NCI-H1436 treated with DMSO at 0.1 percent for 48 hours (cell line): ENCODE data around the gene ZNF595.
"Not testable (repeated sequence)": the region's sequence is repeated elsewhere in the genome, so short reads cannot be mapped to it uniquely, and the experiment has no call there.

Source experiments
- DNase-seq: peaks from one replicate; lab custom pipeline; 2025; lab: John Stamatoyannopoulos, UW

ZNF595 gene

DNA sequence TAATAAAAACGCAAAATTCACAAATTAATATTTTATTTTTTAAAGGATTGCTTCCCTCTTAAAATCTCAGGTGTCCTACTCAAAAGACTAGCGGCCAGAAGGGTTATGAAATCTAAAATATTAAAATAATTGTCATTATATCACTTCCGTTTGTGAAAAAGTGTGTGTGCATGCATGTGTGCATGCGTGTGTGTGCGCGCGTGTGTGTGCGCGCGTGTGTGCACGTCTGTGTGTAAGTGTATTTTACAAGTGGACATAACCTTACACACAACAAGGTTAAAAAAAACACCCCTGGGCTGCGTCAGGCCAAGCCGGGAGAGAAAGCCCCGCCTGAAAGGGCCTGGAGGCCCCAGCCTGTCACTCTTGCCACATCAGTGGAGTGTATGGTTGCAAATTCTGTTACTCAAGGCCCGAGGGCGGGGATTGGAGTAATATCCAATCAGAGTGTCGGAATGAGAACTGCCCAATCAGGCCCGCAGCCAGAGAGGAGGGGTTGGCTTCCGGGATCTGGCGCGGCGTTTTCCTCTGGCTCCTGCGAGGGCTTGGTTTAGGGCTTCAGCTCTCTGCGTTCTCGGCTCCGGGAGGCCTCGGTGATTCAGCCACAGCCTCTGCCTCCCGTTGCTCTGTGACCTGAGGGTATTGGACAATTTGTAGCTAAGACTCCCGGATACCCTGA lies at the start of gene ZNF595:
TSS of gene ZNF595 (plus strand) at position 518 of the 676 bp plus-strand sequence. CDS start 168 bp downstream, outside the sequence.
- DNase-seq = not testable (repeated sequence)

DNA sequence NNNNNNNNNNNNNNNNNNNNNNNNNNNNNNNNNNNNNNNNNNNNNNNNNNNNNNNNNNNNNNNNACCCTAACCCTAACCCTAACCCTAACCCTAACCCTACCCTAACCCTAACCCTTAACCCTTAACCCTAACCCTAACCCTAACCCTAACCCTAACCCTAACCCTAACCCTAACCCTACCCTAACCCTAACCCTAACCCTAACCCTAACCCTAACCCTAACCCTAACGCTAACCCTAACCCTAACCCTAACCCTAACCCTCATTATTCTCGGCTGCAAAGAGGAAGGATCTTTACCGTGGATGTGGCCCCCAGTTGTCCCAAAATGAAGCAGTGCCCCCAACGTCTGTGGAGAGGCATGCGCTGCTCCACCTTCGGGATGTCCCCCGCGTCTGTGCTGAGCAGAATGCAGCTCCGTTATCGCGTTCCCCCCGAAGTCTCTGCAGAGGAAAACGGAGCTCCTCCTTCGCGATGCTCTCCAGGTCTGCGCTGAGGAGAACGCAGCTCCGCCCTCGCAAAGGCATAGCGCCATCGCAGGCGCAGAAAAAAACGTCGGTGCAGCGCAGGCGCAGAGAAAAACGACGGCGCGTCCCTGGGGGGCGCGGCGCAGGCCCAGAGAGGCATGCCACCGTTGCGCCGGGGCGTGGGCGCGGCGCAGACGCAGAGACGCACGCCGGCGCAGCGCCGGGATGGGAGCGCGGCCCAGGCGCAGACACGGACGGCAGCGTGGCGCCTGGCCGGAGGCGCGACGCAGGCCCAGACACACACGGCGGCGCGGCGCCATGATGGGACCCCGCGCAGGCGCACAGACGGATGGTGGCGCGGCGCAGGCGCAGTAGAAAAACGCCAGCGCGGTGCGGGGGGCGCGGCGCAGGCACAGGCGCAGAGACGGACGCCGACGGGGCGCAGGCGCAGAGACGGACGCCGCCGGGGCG lies 42.9 kb upstream of the ZNF595 start:
- not testable (repeated sequence) for DNase-seq

DNA sequence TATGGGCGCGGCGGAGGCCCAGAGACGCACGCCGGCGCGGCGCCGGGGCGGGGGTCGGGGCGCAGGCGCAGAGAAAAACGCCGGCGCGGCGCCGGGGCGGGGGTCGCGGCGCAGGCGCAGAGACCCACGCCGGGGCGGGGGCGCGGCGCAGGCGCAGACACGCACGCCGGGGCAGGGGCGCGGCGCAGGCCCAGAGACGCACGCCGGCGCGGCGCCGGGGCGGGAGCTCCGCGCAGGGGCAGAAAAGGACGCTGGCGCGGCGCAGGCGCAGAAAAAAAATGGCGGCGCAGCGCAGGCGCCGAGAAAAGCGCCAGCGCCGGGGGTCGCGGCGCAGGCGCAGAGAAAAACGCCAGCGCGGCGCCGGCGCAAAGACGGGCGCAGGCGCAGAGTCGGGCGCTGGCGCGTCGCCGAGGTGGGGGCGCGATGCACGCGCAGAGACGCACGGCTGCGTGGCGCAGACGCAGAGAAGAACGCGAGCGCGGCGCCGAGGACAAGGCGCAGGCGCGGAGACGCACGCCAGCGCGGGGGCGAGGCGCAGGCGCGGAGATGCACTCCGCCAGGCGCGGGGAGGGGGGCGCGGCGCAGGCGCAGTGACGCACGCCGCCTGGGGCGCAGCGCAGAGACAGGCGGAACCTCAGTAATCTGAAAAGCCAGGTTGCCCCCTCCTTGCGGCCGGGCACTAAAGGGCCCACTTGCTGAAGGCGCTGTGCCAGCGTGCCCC lies 41.9 kb upstream of the ZNF595 start:
- DNase-seq = not testable (repeated sequence)

DNA sequence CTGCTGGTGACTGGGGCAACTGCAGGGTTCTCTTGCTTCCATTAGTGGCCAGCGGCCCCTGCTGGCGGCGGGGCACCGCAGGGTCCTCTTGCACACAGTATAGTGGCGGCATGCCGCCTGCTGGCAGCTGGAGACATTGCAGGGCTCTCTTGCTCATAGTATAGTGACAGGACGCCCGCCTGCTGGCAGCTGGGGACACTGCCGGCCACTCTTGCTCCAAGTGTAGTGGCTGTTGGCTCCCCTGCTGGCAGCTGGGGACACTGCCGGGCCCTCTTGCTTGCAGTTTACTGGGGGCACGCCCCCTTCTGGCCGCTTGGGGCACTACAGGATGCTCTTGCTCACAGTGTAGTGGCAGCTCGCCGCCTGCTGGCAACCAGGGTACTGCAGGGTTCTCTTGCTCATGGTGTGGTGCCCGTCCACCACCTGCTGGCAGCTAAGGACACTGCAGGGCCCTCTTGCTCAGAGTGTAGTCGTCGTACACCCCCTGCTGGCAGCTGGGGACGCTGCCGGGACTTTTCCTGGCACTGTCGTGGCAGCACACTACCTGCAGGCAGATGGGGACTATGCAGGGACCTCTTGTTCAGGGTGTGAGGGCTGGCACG lies 41.2 kb upstream of the ZNF595 start:
- DNase-seq = not testable (repeated sequence)

DNA sequence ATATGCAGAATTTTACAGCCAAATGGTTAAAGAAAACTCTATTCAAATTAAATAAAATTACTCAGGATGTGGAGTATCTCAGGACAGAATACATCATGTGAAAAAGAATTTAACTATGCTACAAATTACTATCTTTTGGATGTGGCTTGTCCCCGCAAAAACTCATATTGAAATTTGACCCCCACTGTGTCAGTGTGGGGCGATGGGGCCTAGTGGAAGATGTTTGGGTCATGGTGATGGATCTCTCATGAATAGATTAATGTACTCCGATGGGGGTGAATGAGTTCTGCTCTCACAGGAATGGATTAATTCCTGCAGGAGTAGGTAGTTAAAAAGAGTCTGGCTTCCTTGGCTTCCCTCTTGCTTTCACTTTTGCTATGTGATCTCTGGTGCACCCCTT lies 35.0 kb upstream of the ZNF595 start:
- not testable (repeated sequence) for DNase-seq

DNA sequence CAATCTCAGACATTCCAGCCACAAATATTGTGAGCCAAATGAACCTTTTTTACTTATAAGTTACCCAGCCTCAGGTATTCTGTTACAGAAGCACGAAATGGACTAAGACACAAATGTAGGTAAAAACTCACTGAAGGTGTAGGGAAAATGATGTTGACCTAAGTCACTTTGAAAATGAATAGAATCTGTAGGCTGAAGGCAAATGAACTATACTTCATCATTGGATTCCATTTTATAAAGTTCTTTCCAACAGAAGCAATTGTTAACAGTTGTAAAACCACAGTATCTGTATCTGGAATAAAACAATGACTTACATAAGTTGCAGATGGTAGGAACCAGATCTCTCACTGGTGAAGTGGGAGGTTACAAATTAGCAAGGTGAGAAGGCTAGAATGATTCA lies 34.5 kb upstream of the ZNF595 start:
- not testable (repeated sequence) for DNase-seq

DNA sequence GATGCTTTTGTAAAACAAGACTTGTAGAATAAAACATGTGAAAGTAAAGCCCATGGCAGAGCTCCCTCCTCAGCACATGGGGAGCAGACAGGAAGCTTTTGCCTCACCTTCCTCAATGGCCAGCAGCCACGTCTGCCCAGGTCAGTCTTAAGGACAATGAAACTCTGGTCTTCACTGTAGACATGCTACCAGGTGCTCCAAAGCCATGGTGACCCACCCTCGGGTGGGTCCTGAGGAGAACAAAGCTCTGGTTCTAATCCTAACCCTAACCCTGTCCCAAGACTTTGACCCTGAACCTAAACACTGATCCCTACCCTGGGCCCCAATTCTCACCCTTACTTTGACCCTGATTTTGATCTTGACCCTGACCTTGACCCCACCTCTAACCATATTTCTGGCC lies 30.2 kb upstream of the ZNF595 start:
- DNase-seq = not testable (repeated sequence)

DNA sequence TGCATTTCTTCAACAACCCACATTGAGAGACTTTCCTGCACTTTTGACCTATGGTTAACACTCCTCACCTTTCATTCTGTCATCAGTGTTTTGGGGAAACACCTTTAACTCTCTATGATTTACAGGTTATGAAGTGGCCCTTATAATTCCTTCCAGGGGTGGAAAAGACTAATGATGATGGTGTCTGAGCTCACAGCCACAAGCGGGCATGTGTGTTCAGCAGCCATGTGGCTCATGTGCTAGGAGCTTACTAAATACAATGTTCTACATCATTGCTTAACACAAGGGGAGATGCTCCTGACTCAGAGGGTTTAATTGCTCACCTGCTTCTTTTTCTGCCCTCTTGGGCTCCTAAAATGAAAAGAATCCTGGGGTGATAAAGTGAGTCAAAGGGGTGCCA lies 28.8 kb upstream of the ZNF595 start:
- not testable (repeated sequence) for DNase-seq

DNA sequence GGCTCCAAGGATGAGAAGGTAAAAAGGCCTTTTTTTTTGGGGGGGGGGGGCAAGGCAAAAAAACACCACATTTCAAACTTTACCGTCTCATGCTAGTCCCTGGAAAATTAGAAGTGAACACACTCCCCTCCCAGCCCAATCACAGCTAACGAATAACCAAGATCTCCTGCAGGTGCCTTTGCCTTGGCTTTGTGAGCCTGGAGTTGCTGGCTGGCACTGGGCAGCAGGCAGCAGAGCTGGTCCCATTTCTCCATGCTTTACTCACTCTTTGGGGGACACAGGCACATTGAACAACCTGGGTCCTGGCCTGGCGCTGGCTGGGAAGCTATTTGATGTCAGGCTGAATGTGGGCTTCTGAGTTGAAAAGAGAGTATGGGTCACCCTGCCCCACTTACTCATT lies 25.6 kb upstream of the ZNF595 start:
- not testable (repeated sequence) for DNase-seq

DNA sequence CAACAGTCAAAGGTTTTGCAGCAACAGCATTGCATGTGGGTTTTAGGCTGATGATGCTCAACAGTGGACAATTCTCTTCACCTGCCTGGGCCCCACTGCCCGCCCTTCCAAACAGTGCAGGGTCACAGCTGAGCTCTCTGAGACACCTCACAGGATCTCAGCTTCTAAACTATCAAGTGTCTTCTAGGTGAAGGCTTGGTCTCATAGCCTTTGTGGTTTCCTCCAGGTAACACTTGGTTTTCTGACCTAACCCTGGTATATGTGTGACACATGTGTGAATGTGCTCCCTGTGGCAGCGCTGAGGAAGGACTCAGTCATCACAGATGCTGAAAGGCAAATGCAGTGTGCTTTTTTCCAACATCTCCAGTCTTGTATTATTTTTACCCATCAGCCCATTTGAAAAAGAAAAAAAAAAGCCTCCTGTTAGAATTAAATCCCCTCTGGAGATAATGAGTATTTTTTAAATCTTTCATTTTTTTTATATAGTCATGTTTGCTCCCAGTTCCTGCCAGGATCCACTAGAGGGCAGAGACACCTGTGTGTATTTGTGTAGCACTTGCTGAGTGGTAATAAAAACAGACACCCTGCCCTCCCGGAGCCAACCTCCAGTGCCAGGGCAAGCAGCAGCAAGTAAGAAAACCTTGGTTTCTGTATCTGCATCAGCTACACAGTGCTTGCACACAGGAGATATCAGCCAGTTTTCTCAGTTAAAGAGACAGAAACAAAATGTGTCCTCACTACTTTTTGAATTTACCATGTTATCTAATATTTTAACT lies 24.2 kb upstream of the ZNF595 start:
- DNase-seq = not testable (repeated sequence)

DNA sequence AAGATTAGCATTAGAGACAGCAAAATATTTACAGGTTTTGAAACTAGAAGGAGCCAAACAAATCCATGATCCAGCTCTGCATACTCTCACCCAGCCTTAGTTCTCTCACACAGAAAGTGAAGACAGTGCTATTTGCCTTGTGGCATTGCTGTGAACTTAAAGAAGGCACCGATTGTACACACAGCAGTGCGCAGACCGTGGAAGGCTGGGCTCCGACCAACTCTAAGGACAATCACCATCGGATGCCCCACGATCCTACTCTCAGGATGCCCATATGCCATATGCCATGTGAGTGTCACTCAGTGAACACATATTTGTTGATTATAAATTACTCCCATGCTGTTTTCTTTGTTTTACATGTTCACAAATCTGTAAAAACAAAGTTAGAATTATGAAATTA lies 19.8 kb upstream of the ZNF595 start:
- not testable (repeated sequence) for DNase-seq

DNA sequence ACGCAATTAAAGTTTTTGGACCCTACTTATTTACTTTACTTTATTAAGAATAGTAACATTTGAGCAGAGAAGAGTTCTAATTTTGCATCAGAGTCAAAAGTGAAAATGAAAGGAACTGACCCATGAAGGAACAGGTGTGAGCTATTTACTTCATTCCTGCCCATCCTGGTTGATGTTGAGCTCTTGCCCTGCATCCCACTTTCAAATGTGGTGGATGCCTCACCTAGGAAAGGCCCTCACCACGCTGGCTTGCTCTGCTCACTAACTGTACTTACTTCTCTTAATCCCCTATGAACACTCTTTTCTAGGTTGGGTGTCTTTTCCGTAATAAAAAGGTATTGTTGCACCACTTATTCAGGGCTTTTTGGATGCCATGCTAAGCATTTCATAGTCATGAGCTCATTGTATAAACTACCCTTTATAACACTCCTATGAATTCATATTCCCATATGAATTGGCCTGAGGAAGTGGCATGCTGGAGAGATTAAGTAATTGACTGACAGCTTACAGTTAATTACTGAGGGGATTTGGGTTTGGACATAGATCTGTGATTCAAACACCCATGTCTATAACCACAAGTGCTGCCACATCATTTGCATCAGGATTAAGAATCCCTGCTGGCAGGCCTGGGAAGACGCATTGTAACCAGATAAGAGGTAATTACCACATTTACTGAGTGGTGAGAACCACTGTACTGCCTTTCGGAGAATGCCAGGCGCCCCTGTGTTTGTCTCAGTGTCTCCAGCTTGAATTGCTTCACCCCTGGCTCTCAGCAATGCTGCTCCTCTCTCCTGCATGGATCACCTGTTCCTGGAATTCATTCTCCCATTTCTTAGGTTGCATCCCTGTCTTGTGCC lies 16.3 kb upstream of the ZNF595 start:
- not testable (repeated sequence) for DNase-seq

DNA sequence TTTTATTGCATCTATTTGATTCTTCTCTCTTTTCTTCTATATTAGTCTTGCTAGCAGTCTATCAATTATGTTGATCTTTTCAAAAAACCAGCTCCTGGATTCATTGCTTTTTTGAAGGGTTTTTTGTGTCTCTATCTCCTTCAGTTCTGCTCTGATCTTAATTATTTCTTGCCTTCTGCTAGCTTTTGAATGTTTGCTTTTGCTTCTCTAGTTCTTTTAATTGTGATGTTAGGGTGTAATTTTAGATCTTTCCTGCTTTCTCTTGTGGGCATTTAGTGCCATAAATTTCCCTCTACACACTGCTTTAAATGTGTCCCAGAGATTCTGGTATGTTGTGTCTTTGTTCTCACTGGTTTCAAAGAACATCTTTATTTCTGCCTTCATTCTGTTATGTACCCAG lies 14.9 kb upstream of the ZNF595 start:
- not testable (repeated sequence) for DNase-seq

DNA sequence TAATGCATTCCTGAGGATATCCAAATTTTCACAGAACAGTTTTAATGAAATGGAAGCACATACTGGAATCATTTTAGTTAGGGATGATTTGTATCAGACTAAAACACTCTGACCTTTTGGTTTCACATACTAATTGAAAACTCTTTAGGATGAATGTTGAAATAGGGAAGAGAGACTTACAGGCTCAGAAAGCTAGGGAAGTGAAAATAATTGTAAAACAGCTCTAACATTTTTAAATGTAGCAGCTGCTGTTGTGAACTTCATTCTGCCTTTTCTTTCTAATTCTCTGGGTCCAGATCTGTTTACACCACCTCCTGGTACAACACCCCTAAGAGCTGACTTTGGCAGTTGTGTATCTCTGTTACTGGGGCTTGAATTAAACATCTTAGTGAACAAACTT lies 9.7 kb upstream of the ZNF595 start:
- not testable (repeated sequence) for DNase-seq

DNA sequence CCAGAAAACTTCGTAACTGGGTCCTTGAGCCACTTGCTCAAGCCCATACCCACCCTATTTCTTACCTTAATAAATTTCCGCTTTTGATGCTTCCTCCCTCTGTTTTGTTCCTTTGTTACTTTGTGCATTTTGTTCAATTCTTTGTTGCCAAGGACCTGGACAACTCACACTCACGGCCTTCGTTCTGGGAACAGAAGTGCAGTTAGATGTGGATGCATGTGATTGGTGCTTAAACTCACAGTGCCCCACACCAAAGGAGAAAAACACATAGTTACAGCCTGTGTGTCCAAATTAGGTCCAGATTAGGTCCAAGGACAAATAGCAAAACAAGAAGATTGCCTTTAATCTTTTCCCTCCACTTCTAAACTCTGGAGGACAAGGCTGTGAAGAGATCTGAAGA lies 1.9 kb upstream of the ZNF595 start:
- not testable (repeated sequence) for DNase-seq

DNA sequence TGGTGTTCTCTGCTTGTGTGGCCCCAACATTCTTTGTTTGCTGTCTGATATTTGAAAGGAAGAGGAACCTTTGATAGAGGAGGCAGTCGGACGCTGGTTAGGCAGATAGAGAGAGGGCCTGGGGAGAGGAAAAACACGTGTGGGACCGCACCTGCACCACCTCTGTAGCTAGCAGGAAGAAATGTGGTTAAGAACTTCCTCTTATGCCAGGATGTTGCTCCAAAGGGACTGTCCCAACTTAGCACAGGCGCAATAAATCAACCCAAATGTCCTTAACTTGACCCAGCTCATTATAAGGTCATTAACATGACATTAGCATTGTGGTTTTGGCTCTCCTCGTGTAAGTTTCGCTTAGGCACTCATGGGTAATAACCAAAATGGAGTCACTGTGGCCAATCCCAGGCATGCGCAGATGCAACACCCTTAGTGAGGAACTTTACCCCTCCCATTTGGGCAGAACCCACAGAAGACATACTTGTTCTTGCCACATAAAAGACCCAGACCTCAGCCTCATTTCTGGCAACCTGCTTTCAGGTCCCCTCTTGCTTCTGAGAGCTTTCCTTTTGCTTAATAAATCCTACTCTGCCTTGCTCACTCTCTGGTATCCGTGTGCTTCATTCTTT lies 1.4 kb upstream of the ZNF595 start:
- DNase-seq = not testable (repeated sequence)

DNA sequence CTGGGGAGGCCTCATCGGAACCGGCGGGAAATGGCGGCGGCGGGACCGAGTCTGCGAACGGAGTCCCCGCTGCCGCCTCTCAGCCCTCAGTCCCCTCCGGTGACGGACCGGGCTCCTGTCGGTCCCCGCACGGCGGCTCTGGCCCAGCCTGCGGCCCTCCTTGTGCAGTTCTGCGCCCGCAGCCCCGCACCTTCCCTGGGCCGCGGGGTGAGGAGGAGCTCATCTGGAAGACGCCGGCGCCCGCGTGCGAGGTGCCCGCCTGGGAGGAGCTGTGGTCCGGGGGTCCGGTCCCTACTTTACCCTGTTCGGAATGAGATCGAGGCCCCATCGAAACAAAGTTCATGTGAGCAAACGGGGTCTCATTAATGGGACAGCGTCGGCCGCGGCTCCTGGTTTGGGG lies 400 bp downstream of the ZNF595 start:
- DNase-seq = not testable (repeated sequence)

DNA sequence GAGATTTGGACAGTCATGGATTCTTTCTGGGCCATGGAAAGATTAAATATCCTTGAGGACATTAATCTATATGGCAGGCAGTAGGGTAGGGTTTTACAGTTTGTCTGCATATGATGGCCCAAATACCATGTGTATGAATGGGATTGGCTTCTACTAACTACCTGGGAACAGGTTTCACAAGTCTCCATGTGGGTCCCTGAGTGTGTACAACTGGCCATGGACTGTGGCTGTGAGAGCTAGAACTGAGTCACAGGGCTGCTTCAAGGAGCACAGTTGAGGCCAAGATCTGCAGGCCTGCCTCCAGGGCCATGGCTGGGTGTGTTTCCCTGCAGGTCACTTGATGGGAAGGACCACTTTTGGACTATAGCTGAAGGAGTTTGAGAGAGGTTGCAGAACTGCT lies 11.6 kb downstream of the ZNF595 start:
- not testable (repeated sequence) for DNase-seq

DNA sequence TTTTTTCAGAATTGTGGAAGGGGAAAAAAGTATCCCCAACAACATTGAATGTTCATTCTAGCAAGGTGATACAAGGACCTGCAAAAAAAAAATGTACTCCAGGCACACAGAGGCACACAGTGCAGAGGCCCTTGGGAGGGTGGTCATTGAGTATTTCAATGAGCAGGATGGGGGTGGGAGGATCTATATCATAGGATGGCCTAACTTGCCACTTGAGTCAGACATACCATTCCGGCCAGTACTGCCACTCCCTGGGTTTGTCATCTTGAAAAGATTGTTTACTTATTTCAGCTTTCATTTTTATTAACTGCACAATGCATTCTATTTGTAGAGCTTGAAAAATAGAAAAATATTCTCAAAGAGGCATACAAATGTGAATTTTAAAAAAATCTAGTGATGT lies 18.7 kb downstream of the ZNF595 start:
- DNase-seq = no peak

DNA sequence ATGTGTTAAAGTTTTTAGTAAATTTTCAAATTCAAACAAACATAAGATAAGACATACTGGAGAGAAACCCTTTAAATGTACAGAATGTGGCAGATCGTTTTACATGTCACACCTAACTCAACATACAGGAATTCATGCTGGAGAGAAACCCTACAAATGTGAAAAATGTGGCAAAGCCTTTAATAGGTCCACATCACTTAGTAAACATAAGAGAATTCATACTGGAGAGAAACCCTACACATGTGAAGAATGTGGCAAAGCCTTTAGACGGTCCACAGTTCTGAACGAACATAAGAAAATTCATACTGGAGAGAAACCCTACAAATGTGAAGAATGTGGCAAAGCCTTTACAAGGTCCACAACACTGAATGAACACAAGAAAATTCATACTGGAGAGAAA lies 32.8 kb downstream of the ZNF595 start:
- no peak for DNase-seq
